ENCODE results near the gene OLIG2. TPM values are rescaled to one million over a fixed set of nuclear protein-coding genes. Genes with fewer than 3 reads are reported as not detected.

Gene OLIG2
- total RNA-seq, 2 experiments from 2014 or later: not detected

- no peaks in the 10 kb centered on the region for H3K36me3 ChIP-seq (ENCODE audit: insufficient read depth, low read length)
- H3K4me1 ChIP-seq (ENCODE audit: insufficient read depth, low read length, poor library complexity, severe bottlenecking): no peaks in the 10 kb centered on the region
- H2AFZ ChIP-seq (ENCODE audit: low read length): no peak overlapping the region
- ChIA-PET POLR2A (interaction anchor here (0.5 to 0.7 kb wide), 2 partner anchors 14 to 57 kb away, joined by 3 to 4 read pairs; no protein-coding TSS in a partner anchor), CTCF (ENCODE audit: unreplicated experiment) (no interaction called here)
- no peaks in the 10 kb centered on the region for H4K20me1 ChIP-seq (ENCODE audit: insufficient read depth, low read length)
- no peaks in the 10 kb centered on the region for H3K79me2 ChIP-seq (ENCODE audit: insufficient read depth, low read depth, low read length)
- no TSS peak for BruUV-seq (replicated peaks)
- H3K27ac ChIP-seq (ENCODE audit: low read depth, low read length, poor library complexity, severe bottlenecking): no peak overlapping the region
- TF ChIP-seq EZH2phosphoT487 (IDR thresholded peaks at IDR 0.05; ENCODE audit: borderline replicate concordance, low read depth, low read length) (no peak), CTCF (conservative IDR thresholded peaks at IDR 0.05; ENCODE audit: low read length) (no peak)
- H3K4me3 ChIP-seq (ENCODE audit: low read depth, low read length, poor library complexity, severe bottlenecking): no peak overlapping the region
- intact Hi-C loops (cut with micrococcal nuclease; ENCODE audit: unreplicated experiment): no loop called here
- no peaks in the 10 kb centered on the region for H3K9me3 ChIP-seq (ENCODE audit: low read length)
- no peak overlapping the region for H3K4me2 ChIP-seq (ENCODE audit: low read length)
- DNase-seq (ENCODE audit: low spot score): no peak
- H3K9me2 ChIP-seq (ENCODE audit: insufficient read depth, low read length): no peaks in the 10 kb centered on the region
These were observed 46.0 kb upstream of the OLIG2 start for GRCh38 chr21:32979598-32980268.

- Histone ChIP-seq H3K4me1 (ENCODE audit: insufficient read depth, low read length, poor library complexity, severe bottlenecking) (no peaks in the 10 kb centered on the region), H3K9me3 (ENCODE audit: low read length) (no peaks in the 10 kb centered on the region), H3K9me2 (ENCODE audit: insufficient read depth, low read length) (no peaks in the 10 kb centered on the region), H3K27ac (ENCODE audit: low read depth, low read length, poor library complexity, severe bottlenecking) (no peak overlapping the region), H3K4me2 (ENCODE audit: low read length) (no peak overlapping the region), H4K20me1 (ENCODE audit: insufficient read depth, low read length) (no peaks in the 10 kb centered on the region), H3K79me2 (ENCODE audit: insufficient read depth, low read depth, low read length) (no peaks in the 10 kb centered on the region), H2AFZ (ENCODE audit: low read length) (no peak overlapping the region), H3K36me3 (ENCODE audit: insufficient read depth, low read length) (no peaks in the 10 kb centered on the region), H3K4me3 (ENCODE audit: low read depth, low read length, poor library complexity, severe bottlenecking) (no peak overlapping the region)
- no peak for DNase-seq (ENCODE audit: low spot score)
- ChIA-PET CTCF (ENCODE audit: unreplicated experiment) (interaction anchor here (0.6 kb wide), 1 partner anchor 11 kb away, joined by 3 read pairs; no protein-coding TSS in a partner anchor), POLR2A (no interaction called here)
- intact Hi-C loops (cut with micrococcal nuclease; ENCODE audit: unreplicated experiment): no loop called here
- no TSS peak for BruUV-seq (replicated peaks)
- TF ChIP-seq EZH2phosphoT487 (IDR thresholded peaks at IDR 0.05; ENCODE audit: borderline replicate concordance, low read depth, low read length) (no peak), CTCF (conservative IDR thresholded peaks at IDR 0.05; ENCODE audit: low read length) (no peak)
These were observed 44.6 kb upstream of the OLIG2 start for GRCh38 chr21:32981096-32981495.

- TF ChIP-seq EZH2phosphoT487 (IDR thresholded peaks at IDR 0.05; ENCODE audit: borderline replicate concordance, low read depth, low read length): no peak
- intact Hi-C loops (cut with micrococcal nuclease; ENCODE audit: unreplicated experiment): loop anchor here (10.0 kb wide), 1 partner anchor 454 kb away; no protein-coding TSS in a partner anchor
- DNase-seq (ENCODE audit: low spot score): no peak
- no peak overlapping the region for H3K4me2 ChIP-seq (ENCODE audit: low read length)
- ChIA-PET CTCF (ENCODE audit: unreplicated experiment) (no interaction called here), POLR2A (no interaction called here)
- H3K4me1 ChIP-seq (ENCODE audit: insufficient read depth, low read length, poor library complexity, severe bottlenecking): no peaks in the 10 kb centered on the region
- no peaks in the 10 kb centered on the region for H3K9me2 ChIP-seq (ENCODE audit: insufficient read depth, low read length)
- no peaks in the 10 kb centered on the region for H3K36me3 ChIP-seq (ENCODE audit: insufficient read depth, low read length)
- no peak overlapping the region for H2AFZ ChIP-seq (ENCODE audit: low read length)
- H4K20me1 ChIP-seq (ENCODE audit: insufficient read depth, low read length): no peaks in the 10 kb centered on the region
- no peaks in the 10 kb centered on the region for H3K79me2 ChIP-seq (ENCODE audit: insufficient read depth, low read depth, low read length)
- no TSS peak for BruUV-seq (replicated peaks)
- no peak overlapping the region for H3K27ac ChIP-seq (ENCODE audit: low read depth, low read length, poor library complexity, severe bottlenecking)
- no peak overlapping the region for H3K4me3 ChIP-seq (ENCODE audit: low read depth, low read length, poor library complexity, severe bottlenecking)
- no peaks in the 10 kb centered on the region for H3K9me3 ChIP-seq (ENCODE audit: low read length)
These were observed 35.1 kb upstream of the OLIG2 start for GRCh38 chr21:32990666-32991065.

All from OCI-LY7 (cell line).